Upper lobe of left lung (tissue), 4 donors: ENCODE measurements around the gene PHOX2A.

Source experiments
- EP300 ChIP-seq, 4 donors: sonication (generic); formaldehyde crosslinking; IDR thresholded peaks; one replicate each; pipeline ENCODE4 v1.5.1; 2017; ENCODE audit warnings: antibody characterized with exemption in 4 of 4, control low read depth in 2 of 4
- POLR2A ChIP-seq, 4 donors: fragments of 450-650 bp; IDR thresholded peaks; one replicate each; pipeline ENCODE4 v1.5.1; 2016 to 2017; ENCODE audit warnings: antibody characterized with exemption in 4 of 4, mild to moderate bottlenecking in 2 of 4
- POLR2AphosphoS5 ChIP-seq, 2 donors: sonication (generic); formaldehyde crosslinking; IDR thresholded peaks; one replicate each; pipeline ENCODE4 v1.5.1; 2017; ENCODE audit warnings: antibody characterized with exemption in 2 of 2
- TF ChIP-seq, protein P1 (sequence below), 6 experiments: fragments of 450-650 bp in 4 of 6; fragments of 200-600 bp in 2 of 6; sonication (generic) in 2 of 6; IDR thresholded peaks; one replicate each; pipeline ENCODE4 v1.5.1; 2016 to 2019; ENCODE audit warnings: antibody characterized with exemption in 6 of 6

DNA sequence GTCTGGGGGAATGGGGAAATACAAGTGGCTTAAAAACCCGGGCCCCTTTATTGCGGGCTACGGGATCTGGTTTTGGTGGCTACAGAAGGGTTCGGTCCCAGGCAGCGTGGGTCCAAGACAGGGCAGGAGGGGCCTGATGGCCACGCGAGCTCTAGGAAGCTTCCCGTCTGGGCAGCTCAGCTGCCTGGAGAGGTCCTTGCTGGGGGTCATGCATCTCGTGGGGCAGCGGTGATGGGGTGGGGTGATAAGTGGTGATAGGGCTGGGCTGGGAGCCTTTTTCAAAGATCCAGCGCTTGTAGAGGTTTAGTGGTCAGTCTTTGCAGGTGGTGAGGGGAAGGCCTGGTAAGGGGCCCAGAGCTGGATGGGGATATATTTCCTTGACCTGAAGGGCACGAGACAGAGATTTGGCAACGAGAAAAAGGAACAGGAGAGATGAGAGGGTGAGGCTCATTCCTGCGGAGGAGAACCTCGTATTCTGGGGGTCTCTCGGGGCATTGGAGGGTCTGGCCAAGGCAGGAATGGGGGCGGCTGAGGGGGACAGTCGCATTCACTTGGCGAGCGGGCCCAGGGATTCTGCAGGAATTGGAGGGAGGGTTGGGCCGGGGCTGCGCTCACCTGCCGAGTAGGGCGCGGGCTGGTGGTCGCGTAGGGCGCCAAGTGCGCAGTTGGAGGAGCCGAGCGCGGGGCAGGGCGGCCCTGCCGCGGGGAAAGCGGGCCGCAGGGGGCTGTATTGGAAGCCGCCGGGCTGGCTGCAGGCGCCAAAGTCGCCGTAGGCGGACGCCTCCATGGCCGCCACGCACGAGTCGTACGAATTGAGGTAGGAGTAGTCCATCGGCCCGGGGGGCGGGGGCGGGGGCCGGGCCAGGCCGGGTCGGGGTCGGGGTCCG is 560 bp downstream of the PHOX2A start:
- TF ChIP-seq, protein P1, sequence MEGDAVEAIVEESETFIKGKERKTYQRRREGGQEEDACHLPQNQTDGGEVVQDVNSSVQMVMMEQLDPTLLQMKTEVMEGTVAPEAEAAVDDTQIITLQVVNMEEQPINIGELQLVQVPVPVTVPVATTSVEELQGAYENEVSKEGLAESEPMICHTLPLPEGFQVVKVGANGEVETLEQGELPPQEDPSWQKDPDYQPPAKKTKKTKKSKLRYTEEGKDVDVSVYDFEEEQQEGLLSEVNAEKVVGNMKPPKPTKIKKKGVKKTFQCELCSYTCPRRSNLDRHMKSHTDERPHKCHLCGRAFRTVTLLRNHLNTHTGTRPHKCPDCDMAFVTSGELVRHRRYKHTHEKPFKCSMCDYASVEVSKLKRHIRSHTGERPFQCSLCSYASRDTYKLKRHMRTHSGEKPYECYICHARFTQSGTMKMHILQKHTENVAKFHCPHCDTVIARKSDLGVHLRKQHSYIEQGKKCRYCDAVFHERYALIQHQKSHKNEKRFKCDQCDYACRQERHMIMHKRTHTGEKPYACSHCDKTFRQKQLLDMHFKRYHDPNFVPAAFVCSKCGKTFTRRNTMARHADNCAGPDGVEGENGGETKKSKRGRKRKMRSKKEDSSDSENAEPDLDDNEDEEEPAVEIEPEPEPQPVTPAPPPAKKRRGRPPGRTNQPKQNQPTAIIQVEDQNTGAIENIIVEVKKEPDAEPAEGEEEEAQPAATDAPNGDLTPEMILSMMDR (IDR thresholded peaks at IDR 0.05): no peak
- no peak for TF ChIP-seq POLR2AphosphoS5 (IDR thresholded peaks at IDR 0.05)
- no peak for TF ChIP-seq POLR2A (IDR thresholded peaks at IDR 0.05)
- TF ChIP-seq EP300 (IDR thresholded peaks at IDR 0.05): no peak
